ENCODE data around the gene BCL11B. TPM values are rescaled to one million over a fixed set of nuclear protein-coding genes. Genes with fewer than 3 reads are reported as not detected.

BCL11B gene
- total RNA-seq, 2 experiments from 2014 or later, result 48.9 to 49.1 TPM

- no peak for DNase-seq
- H3K27me3 Mint-ChIP-seq, result no peaks in the 10 kb centered on the region
- H3K27ac Mint-ChIP-seq, result peak overlapping the region; percentile 96
- intact Hi-C loops (cut with micrococcal nuclease), result no loop called here
- ChIA-PET POLR2A (interaction anchor here (0.9 to 23.9 kb wide), 7 partner anchors 9 to 252 kb away, joined by 3 to 425 read pairs (median 7); partner anchors contain the start of gene BCL11B), CTCF (interaction anchor here (1.1 to 10.7 kb wide), 6 partner anchors 9 to 159 kb away, joined by 3 to 110 read pairs (median 10); partner anchors contain the start of gene BCL11B)
- peak overlapping the region; percentile 76 for H3K4me3 Mint-ChIP-seq
- peaks cover 91% of the 10 kb centered on the region for H3K4me1 Mint-ChIP-seq (ENCODE audit: low read depth)
- peaks cover 21% of the 10 kb centered on the region for H3K36me3 Mint-ChIP-seq
- H3K9me3 Mint-ChIP-seq, result no peaks in the 10 kb centered on the region
Observed at GRCh38 chr14:99235582-99236320, 36.2 kb downstream of the BCL11B start.

GRCh38 chr14:99234961-99235571 is 36.9 kb downstream of the BCL11B start:
- peak; percentile 84 for DNase-seq
- H3K27ac Mint-ChIP-seq, result peak overlapping the region; percentile 96
- ChIA-PET POLR2A (interaction anchor here (0.6 to 23.9 kb wide), 7 partner anchors 8 to 251 kb away, joined by 3 to 425 read pairs (median 3); partner anchors contain the start of gene BCL11B), CTCF (interaction anchor here (0.6 to 10.7 kb wide), 7 partner anchors 10 to 158 kb away, joined by 3 to 110 read pairs (median 8); no protein-coding TSS in a partner anchor)
- H3K27me3 Mint-ChIP-seq, result no peaks in the 10 kb centered on the region
- no peaks in the 10 kb centered on the region for H3K9me3 Mint-ChIP-seq
- intact Hi-C loops (cut with micrococcal nuclease), result loop anchor here (5.0 kb wide), 1 partner anchor 1008 kb away; no protein-coding TSS in a partner anchor
- peaks cover 93% of the 10 kb centered on the region for H3K4me1 Mint-ChIP-seq (ENCODE audit: low read depth)
- peak overlapping the region; percentile 76 for H3K4me3 Mint-ChIP-seq
- H3K36me3 Mint-ChIP-seq, result peaks cover 24% of the 10 kb centered on the region

GRCh38 chr14:99234355-99234754 is 37.6 kb downstream of the BCL11B start:
- ChIA-PET POLR2A (interaction anchor here (0.9 to 23.9 kb wide), 7 partner anchors 8 to 46 kb away, joined by 3 to 425 read pairs (median 5); partner anchors contain the start of gene BCL11B), CTCF (interaction anchor here (0.5 to 10.7 kb wide), 8 partner anchors 9 to 45 kb away, joined by 3 to 110 read pairs (median 7); no protein-coding TSS in a partner anchor)
- H3K36me3 Mint-ChIP-seq, result peaks cover 20% of the 10 kb centered on the region
- H3K27ac Mint-ChIP-seq, result peak overlapping the region; percentile 96
- H3K4me3 Mint-ChIP-seq, result peak overlapping the region; percentile 76
- peaks cover 94% of the 10 kb centered on the region for H3K4me1 Mint-ChIP-seq (ENCODE audit: low read depth)
- no peaks in the 10 kb centered on the region for H3K9me3 Mint-ChIP-seq
- no peaks in the 10 kb centered on the region for H3K27me3 Mint-ChIP-seq
- intact Hi-C loops (cut with micrococcal nuclease), result loop anchor here (5.0 kb wide), 1 partner anchor 1007 kb away; no protein-coding TSS in a partner anchor
- peak; percentile 62 for DNase-seq

- H3K4me3 Mint-ChIP-seq, result peak overlapping the region; percentile 76
- H3K27me3 Mint-ChIP-seq, result no peaks in the 10 kb centered on the region
- ChIA-PET CTCF (interaction anchor here (0.5 to 10.7 kb wide), 8 partner anchors 8 to 44 kb away, joined by 3 to 110 read pairs (median 10); no protein-coding TSS in a partner anchor), POLR2A (interaction anchor here (0.7 to 23.9 kb wide), 11 partner anchors 9 to 1064 kb away, joined by 3 to 425 read pairs (median 3); partner anchors contain the start of gene BCL11B)
- peaks cover 24% of the 10 kb centered on the region for H3K36me3 Mint-ChIP-seq
- DNase-seq, result no peak
- H3K27ac Mint-ChIP-seq, result peak overlapping the region; percentile 96
- intact Hi-C loops (cut with micrococcal nuclease), result loop anchor here (2.0 to 5.0 kb wide), 2 partner anchors 13 to 1006 kb away; no protein-coding TSS in a partner anchor
- H3K9me3 Mint-ChIP-seq, result peaks cover 3% of the 10 kb centered on the region
- peaks cover 94% of the 10 kb centered on the region for H3K4me1 Mint-ChIP-seq (ENCODE audit: low read depth)
Observed at GRCh38 chr14:99233222-99234035, 38.6 kb downstream of the BCL11B start.

- intact Hi-C loops (cut with micrococcal nuclease), result loop anchor here (2.0 to 5.0 kb wide), 2 partner anchors 14 to 1005 kb away; no protein-coding TSS in a partner anchor
- H3K36me3 Mint-ChIP-seq, result peaks cover 27% of the 10 kb centered on the region
Observed at GRCh38 chr14:99232714-99233214, 39.2 kb downstream of the BCL11B start.

GRCh38 chr14:99231850-99232713 is 39.9 kb downstream of the BCL11B start:
- H3K9me3 Mint-ChIP-seq, result peaks cover 3% of the 10 kb centered on the region
- H3K4me3 Mint-ChIP-seq, result peak overlapping the region; percentile 76
- DNase-seq, result peak; percentile 61
- H3K27ac Mint-ChIP-seq, result peak overlapping the region; percentile 96
- ChIA-PET POLR2A (interaction anchor here (1.6 to 23.9 kb wide), 4 partner anchors 11 to 44 kb away, joined by 8 to 425 read pairs (median 17); partner anchors contain the start of gene BCL11B), CTCF (interaction anchor here (1.0 to 10.7 kb wide), 7 partner anchors 10 to 1092 kb away, joined by 3 to 110 read pairs (median 15); no protein-coding TSS in a partner anchor)
- intact Hi-C loops (cut with micrococcal nuclease), result loop anchor here (2.0 to 5.0 kb wide), 3 partner anchors 15 to 1005 kb away; no protein-coding TSS in a partner anchor
- peaks cover 33% of the 10 kb centered on the region for H3K36me3 Mint-ChIP-seq
- H3K4me1 Mint-ChIP-seq (ENCODE audit: low read depth), result peaks cover 94% of the 10 kb centered on the region
- no peaks in the 10 kb centered on the region for H3K27me3 Mint-ChIP-seq

More at GRCh38 chr14:99232714-99233214, 39.2 kb downstream of the BCL11B start:
- no peaks in the 10 kb centered on the region for H3K27me3 Mint-ChIP-seq
- peak overlapping the region; percentile 96 for H3K27ac Mint-ChIP-seq
- peak overlapping the region; percentile 76 for H3K4me3 Mint-ChIP-seq
- peaks cover 94% of the 10 kb centered on the region for H3K4me1 Mint-ChIP-seq (ENCODE audit: low read depth)
- ChIA-PET POLR2A (interaction anchor here (0.7 to 23.9 kb wide), 9 partner anchors 10 to 1063 kb away, joined by 3 to 425 read pairs (median 5); partner anchors contain the start of gene BCL11B), CTCF (interaction anchor here (1.4 to 10.7 kb wide), 7 partner anchors 9 to 1093 kb away, joined by 3 to 110 read pairs (median 15); no protein-coding TSS in a partner anchor)
- peak; percentile 59 for DNase-seq
- peaks cover 3% of the 10 kb centered on the region for H3K9me3 Mint-ChIP-seq

GRCh38 chr14:99231161-99231849 is 40.7 kb downstream of the BCL11B start:
- peak; percentile 42 for DNase-seq
- ChIA-PET POLR2A (interaction anchor here (1.2 to 23.9 kb wide), 8 partner anchors 11 to 43 kb away, joined by 3 to 425 read pairs (median 6); partner anchors contain the start of gene BCL11B), CTCF (interaction anchor here (0.6 to 10.7 kb wide), 19 partner anchors 9 to 1253 kb away, joined by 3 to 110 read pairs (median 4); no protein-coding TSS in a partner anchor)
- intact Hi-C loops (cut with micrococcal nuclease), result loop anchor here (2.0 to 5.0 kb wide), 2 partner anchors 19 to 1004 kb away; no protein-coding TSS in a partner anchor
- Mint-ChIP-seq H3K27ac (peak overlapping the region; percentile 96), H3K27me3 (no peaks in the 10 kb centered on the region), H3K36me3 (peaks cover 39% of the 10 kb centered on the region), H3K4me1 (ENCODE audit: low read depth) (peaks cover 95% of the 10 kb centered on the region), H3K4me3 (peak overlapping the region; percentile 76), H3K9me3 (peaks cover 3% of the 10 kb centered on the region)

- POLR2A ChIA-PET, result interaction anchor here (1.2 to 23.9 kb wide), 9 partner anchors 10 to 42 kb away, joined by 3 to 425 read pairs (median 5); partner anchors contain the start of gene BCL11B
- H3K27ac Mint-ChIP-seq, result peak overlapping the region; percentile 96
- H3K4me3 Mint-ChIP-seq, result peak overlapping the region; percentile 68
- peaks cover 95% of the 10 kb centered on the region for H3K4me1 Mint-ChIP-seq (ENCODE audit: low read depth)
- peaks cover 3% of the 10 kb centered on the region for H3K9me3 Mint-ChIP-seq
- CTCF ChIA-PET, result interaction anchor here (0.6 to 10.7 kb wide), 24 partner anchors 8 to 1252 kb away, joined by 3 to 110 read pairs (median 4); partner anchors contain the start of gene BCL11B
- H3K36me3 Mint-ChIP-seq, result peaks cover 46% of the 10 kb centered on the region
- no peaks in the 10 kb centered on the region for H3K27me3 Mint-ChIP-seq
- intact Hi-C loops (cut with micrococcal nuclease), result loop anchor here (1.0 to 5.0 kb wide), 4 partner anchors 18 to 1003 kb away; no protein-coding TSS in a partner anchor
- peak; percentile 94 for DNase-seq
Observed at GRCh38 chr14:99230208-99231151, 41.5 kb downstream of the BCL11B start.

All from activated CD4-positive, alpha-beta memory T cell treated with anti-CD3 and anti-CD28 coated beads for 36 hours (primary cell).